A673 (cell line): ENCODE data around the gene OGFOD1. TPM values are rescaled to one million over a fixed set of nuclear protein-coding genes. Genes with fewer than 3 reads are reported as not detected.

ENCODE experiments used
- BruUV-seq: library from RNA; stranded (reverse); fragments of 400-500 nt; replicated peaks from 2 replicates; lab custom pipeline; 2021; lab: Mats Ljungman, UMichigan
- CTCF ChIA-PET: fragments of 300-600 bp; sonication (Branson Sonifier 250); formaldehyde crosslinking; loops from one replicate; lab custom pipeline; 2022; ENCODE audit warnings: antibody characterized with exemption; lab: Charles Lee
- POLR2A ChIA-PET: fragments of 300-600 bp; sonication (Branson Sonifier 250); formaldehyde crosslinking; loops from one replicate; lab custom pipeline; 2022; ENCODE audit warnings: antibody characterized with exemption; ENCODE audit not compliant: low non-redundant PET; lab: Charles Lee
- DNase-seq: peaks from one replicate; pipeline ENCODE4 v3.0.0-alpha.2; 2015; ENCODE audit warnings: low spot score
- H3K27ac ChIP-seq: fragments of 200-600 bp; sonication (generic); 2 replicates; pipeline ENCODE4 v1.5.1; 2016; ENCODE audit warnings: mixed run types, low read depth, mild to moderate bottlenecking, mixed read lengths, antibody characterized with exemption, low read length; ENCODE audit not compliant: poor library complexity, severe bottlenecking
- H3K27me3 ChIP-seq: fragments of 200-600 bp; sonication (generic); replicated peaks from 2 replicates; pipeline ENCODE4 v1.6.1; 2017; ENCODE audit warnings: mixed run types, low read depth, mild to moderate bottlenecking, mixed read lengths, antibody characterized with exemption, low read length; ENCODE audit not compliant: insufficient read depth, poor library complexity
- H3K36me3 ChIP-seq: fragments of 200-600 bp; sonication (generic); 2 replicates; pipeline ENCODE4 v1.6.1; 2016; ENCODE audit warnings: mixed run types, mild to moderate bottlenecking, mixed read lengths, antibody characterized with exemption, low read length; ENCODE audit not compliant: insufficient read depth, poor library complexity, severe bottlenecking
- H3K4me1 ChIP-seq: fragments of 200-600 bp; sonication (generic); 2 replicates; pipeline ENCODE4 v1.6.1; 2017; ENCODE audit warnings: mixed run types, mild to moderate bottlenecking, mixed read lengths, antibody characterized with exemption, low read length; ENCODE audit not compliant: insufficient read depth, poor library complexity, severe bottlenecking
- H3K4me3 ChIP-seq: fragments of 200-600 bp; sonication (generic); 2 replicates; pipeline ENCODE4 v1.5.1; 2016; ENCODE audit warnings: low read depth, mixed run types, mild to moderate bottlenecking, mixed read lengths, low read length; ENCODE audit not compliant: poor library complexity, severe bottlenecking
- H3K9me3 ChIP-seq: fragments of 200-600 bp; sonication (generic); 2 replicates; pipeline ENCODE4 v1.6.1; 2016; ENCODE audit warnings: mixed run types, low read depth, mild to moderate bottlenecking, mixed read lengths, antibody characterized with exemption, low read length; ENCODE audit not compliant: poor library complexity, severe bottlenecking
- CTCF ChIP-seq: fragments of 300-800, 200-600 bp; sonication (generic); conservative IDR thresholded peaks from 2 replicates; pipeline ENCODE4 v1.5.1; 2017; ENCODE audit warnings: low read depth, mild to moderate bottlenecking, antibody characterized with exemption, low read length, moderate library complexity, mixed read lengths
- EZH2 ChIP-seq: fragments of 200-600 bp; sonication (generic); IDR thresholded peaks from 2 replicates; pipeline ENCODE4 v1.6.1; 2017; ENCODE audit warnings: borderline replicate concordance, low read depth, mild to moderate bottlenecking, mixed read lengths, antibody characterized with exemption, low read length; ENCODE audit not compliant: poor library complexity, severe bottlenecking
- intact Hi-C: fragments of 100-400 bp; cut with micrococcal nuclease; formaldehyde crosslinking; loops from one replicate; pipeline ENCODE4 v1.10.0; 2022; ENCODE audit not compliant: unreplicated experiment
- total RNA-seq: library from RNA; stranded (reverse); gene quantifications from 2 replicates; pipeline ENCODE4 v1.2.3, GENCODE V29; 2021

The OGFOD1 gene
- total RNA-seq, 1 experiment from 2014 or later, result 78.1 TPM

GRCh38 chr16:56518425-56518824 is 67.1 kb downstream of the OGFOD1 start:
- H3K27ac ChIP-seq, result no peak overlapping the region
- TF ChIP-seq EZH2 (no peak), CTCF (no peak)

GRCh38 chr16:56519459-56520250 is 68.3 kb downstream of the OGFOD1 start, which contains the start of gene BBS2:
BBS2 (minus strand) TSS chr16:56520024; CDS start chr16:56519862, 162 bp downstream.
- POLR2A ChIA-PET, result no interaction called here
- DNase-seq, result peak; percentile 89
- H3K4me1 ChIP-seq, result peaks cover 3% of the 10 kb centered on the region
- intact Hi-C loops, result no loop called here
- peak within 1 kb of the TSS; percentile 79 for H3K27ac ChIP-seq
- H3K9me3 ChIP-seq, result no peaks in the 10 kb centered on the region
- TF ChIP-seq CTCF (no peak), EZH2 (no peak)
- H3K36me3 ChIP-seq, result no peaks in the 10 kb centered on the region
- no TSS peak for BruUV-seq
- CTCF ChIA-PET, result no interaction called here
- H3K4me3 ChIP-seq, result peak within 1 kb of the TSS; percentile 91
- no peaks in the 10 kb centered on the region for H3K27me3 ChIP-seq

More at GRCh38 chr16:56518425-56518824, 67.1 kb downstream of the OGFOD1 start:
- no peaks in the 10 kb centered on the region for H3K36me3 ChIP-seq
- CTCF ChIA-PET, result no interaction called here
- H3K4me3 ChIP-seq, result no peak overlapping the region
- POLR2A ChIA-PET, result interaction anchor here (0.6 kb wide), 1 partner anchor 203 kb away, joined by 4 read pairs; no protein-coding TSS in a partner anchor
- DNase-seq, result peak; percentile 37
- BruUV-seq, result no TSS peak
- H3K4me1 ChIP-seq, result peaks cover 3% of the 10 kb centered on the region
- H3K9me3 ChIP-seq, result no peaks in the 10 kb centered on the region
- H3K27me3 ChIP-seq, result no peaks in the 10 kb centered on the region
- intact Hi-C loops, result no loop called here

GRCh38 chr16:56520251-56520577 is 68.9 kb downstream of the OGFOD1 start:
- Histone ChIP-seq H3K4me1 (peaks cover 3% of the 10 kb centered on the region), H3K27ac (peak overlapping the region; percentile 79), H3K4me3 (peak overlapping the region; percentile 91), H3K27me3 (no peaks in the 10 kb centered on the region), H3K9me3 (no peaks in the 10 kb centered on the region), H3K36me3 (no peaks in the 10 kb centered on the region)
- DNase-seq, result no peak
- intact Hi-C loops, result no loop called here
- POLR2A ChIA-PET, result no interaction called here
- no TSS peak for BruUV-seq
- CTCF ChIA-PET, result no interaction called here
- no peak for TF ChIP-seq CTCF
- TF ChIP-seq EZH2, result no peak
